Measurements from ENCODE around the gene ZKSCAN1.
"Not testable (repeated sequence)": the region's sequence is repeated elsewhere in the genome, so short reads cannot be mapped to it uniquely, and the experiment has no call there.

Gene ZKSCAN1

GRCh38 chr7:100015232-100016214 lies at the start of gene ZKSCAN1:
ZKSCAN1 (plus strand) TSS chr7:100015596; CDS start chr7:100023507, 7,911 bp downstream.
- peak; percentile 99 for DNase-seq

DNA sequence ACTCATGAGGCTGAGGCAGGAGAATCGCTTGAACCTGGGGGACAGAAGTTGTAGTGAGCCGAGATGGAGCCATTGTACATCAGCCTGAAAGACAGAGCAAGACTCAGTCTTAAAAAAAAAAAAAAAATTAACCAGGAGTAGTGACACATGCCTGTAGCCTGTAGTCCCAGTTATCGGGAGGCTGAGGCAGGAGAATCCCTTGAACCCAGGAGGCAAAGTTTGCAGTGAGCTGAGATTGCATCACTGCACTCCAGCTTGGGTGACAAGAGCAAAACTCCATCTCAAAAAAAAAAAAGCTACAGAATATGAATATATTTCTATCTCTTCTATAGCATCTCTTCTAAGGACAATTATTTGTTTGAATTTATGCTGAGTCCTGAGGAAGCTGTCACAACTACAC lies 46.1 kb upstream of the ZKSCAN1 start:
- DNase-seq: no peak

DNA sequence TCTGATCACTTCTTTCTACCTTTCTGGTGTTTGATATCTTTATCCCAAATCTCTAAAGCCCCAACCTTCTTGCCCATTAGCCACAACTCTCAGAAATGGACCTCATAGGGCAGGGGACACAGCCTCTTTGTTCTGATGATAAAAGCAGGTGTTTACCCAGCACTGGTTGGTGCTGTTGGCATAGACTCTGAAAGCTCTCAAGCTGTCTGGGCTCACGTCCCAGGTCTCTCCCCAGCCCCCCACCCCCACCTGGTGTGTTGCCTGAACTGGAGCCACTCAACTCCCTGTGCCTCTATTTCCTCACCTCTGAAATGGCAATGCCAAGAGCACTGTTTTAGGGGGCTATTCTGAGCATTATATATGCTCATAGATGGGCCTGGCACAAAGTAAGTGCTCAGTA lies 45.6 kb upstream of the ZKSCAN1 start:
- DNase-seq: not testable (repeated sequence)

DNA sequence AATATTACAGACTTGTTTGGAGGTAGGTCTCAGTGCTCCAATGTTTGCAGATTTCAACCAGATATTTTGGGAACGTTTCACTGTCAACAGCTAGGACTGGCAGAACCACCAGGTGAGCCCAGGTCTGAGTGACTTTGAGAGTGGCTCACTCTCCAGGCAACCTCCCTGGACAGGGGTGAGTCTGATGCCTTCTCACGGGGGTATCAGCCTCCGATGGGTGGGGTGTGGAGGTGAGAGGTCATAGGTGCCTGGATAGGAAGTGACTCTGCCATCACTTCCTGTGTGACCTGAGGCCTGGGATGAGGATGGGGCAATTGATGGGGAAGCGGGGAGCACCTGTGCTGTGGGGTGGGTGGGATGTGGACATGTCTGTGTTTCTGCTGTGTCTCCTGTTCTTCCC lies 44.2 kb upstream of the ZKSCAN1 start:
- no peak for DNase-seq

DNA sequence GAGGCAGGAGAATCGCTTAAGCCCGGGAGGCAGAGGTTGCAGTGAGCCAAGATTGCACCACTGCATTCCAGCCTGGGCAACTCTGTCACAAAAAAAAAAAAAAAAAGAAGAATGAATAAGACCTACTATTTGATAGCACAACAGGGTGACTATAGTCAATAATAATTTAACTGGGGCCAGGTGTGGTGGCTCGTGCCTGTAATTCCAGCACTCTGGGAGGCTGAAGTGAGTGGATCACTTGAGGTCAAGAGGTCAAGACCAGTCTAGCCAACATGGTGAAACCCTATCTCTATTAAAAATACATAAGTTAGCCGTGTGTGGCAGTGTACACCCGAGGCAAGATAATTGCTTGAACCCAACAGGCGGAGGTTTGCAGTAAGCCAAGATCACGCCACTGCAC lies 41.6 kb upstream of the ZKSCAN1 start:
- not testable (repeated sequence) for DNase-seq

DNA sequence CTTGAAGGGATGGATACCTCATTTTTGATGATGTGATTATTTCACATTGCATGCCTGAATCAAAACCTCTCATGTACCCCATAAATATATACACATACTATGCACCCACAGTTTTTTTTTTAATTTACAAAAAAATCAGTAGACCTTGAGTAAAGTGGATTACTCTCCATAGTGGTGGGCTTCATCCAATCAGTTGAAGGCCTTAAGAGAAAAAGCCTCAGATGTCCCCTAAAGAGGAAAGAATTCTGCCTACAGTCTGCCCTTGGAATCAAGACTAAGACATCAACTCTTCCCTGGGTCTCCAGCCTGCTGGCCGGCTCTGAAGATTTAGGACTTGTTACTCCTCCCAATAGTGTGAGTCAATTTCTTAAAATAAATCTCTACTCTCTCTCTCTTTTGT lies 40.7 kb upstream of the ZKSCAN1 start:
- no peak for DNase-seq

GRCh38 chr7:99975782-99976521 lies 39.4 kb upstream of the ZKSCAN1 start, which contains the start of gene AZGP1:
AZGP1 (minus strand) TSS chr7:99976031; CDS start chr7:99976020, 11 bp downstream.
- DNase-seq: no peak

GRCh38 chr7:99976626-99977025 lies 38.8 kb upstream of the ZKSCAN1 start:
- DNase-seq: no peak

DNA sequence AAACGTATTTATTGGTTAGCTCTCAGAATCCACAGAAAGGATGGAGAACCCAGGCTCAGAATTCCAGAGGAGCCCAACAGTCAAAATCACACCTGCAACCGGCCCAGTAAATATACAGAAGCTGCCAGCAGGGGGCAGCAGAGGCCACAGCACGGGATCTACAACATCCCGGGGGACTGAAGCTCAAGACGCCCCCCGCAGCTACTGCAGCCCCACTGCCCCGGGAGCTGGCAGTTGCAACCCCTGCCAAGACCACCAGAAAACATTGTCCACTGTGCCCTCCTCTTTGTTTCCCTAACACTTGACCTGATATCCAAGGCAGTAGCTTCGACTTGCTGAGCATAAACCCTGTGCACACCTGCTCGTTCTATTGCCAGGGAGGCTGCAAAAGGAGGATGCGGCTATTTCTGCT lies 35.6 kb upstream of the ZKSCAN1 start:
- DNase-seq: peak; percentile 72

DNA sequence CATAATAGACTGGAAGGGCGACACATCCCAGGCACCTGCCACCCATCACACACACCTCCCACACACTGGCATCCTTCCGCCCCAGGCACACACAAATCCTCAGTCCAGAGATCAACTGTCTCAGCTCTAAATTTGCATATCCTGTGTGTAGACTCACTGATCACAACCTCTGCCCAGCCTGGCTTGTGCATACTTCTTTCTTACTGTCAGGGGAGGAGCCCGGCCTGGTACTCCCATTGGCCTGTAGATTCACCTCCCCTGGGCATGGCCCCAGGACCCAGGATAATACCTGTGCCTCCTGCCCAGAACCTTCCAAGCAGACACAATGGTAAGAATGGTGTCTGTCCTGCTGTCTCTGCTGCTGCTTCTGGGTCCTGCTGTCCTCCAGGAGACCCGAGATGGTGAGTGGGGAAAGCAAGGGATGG lies 34.9 kb upstream of the ZKSCAN1 start:
- not testable (repeated sequence) for DNase-seq

- DNase-seq: not testable (repeated sequence)
These were observed 34.3 kb upstream of the ZKSCAN1 start for GRCh38 chr7:99981066-99981465.

- DNase-seq: no peak
These were observed 30.8 kb upstream of the ZKSCAN1 start for GRCh38 chr7:99984593-99984992.

GRCh38 chr7:99987306-99987705 lies 28.1 kb upstream of the ZKSCAN1 start:
- DNase-seq: not testable (repeated sequence)

- no peak for DNase-seq
These were observed 27.6 kb upstream of the ZKSCAN1 start for GRCh38 chr7:99987846-99988245.

GRCh38 chr7:99990460-99990852 lies 24.9 kb upstream of the ZKSCAN1 start:
- DNase-seq: peak; percentile 46

DNA sequence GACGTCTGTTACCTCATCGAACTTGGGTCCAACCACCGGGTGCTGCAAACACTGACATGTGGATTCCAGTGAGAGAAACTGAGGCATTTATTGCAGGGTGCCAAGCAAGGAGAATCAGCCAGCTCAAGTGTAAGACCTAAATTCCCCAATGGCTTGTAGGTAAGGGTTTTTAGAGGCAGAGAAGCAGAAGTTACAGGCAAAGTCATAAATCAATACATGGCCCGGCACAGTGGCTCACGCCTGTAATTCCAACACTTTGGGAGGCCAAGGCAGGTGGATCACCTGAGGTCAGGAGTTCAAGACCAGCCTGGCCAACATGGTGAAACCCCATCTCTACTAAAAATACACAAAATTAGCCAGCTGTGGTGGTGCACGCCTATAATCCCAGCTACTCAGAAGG lies 23.9 kb upstream of the ZKSCAN1 start:
- DNase-seq: not testable (repeated sequence)

- DNase-seq: no peak
These were observed 22.9 kb upstream of the ZKSCAN1 start for GRCh38 chr7:99992330-99993038.

- no peak for DNase-seq
These were observed 20.6 kb upstream of the ZKSCAN1 start for GRCh38 chr7:99994819-99995218.

GRCh38 chr7:99996755-99997544 lies 18.4 kb upstream of the ZKSCAN1 start:
- no peak for DNase-seq

DNA sequence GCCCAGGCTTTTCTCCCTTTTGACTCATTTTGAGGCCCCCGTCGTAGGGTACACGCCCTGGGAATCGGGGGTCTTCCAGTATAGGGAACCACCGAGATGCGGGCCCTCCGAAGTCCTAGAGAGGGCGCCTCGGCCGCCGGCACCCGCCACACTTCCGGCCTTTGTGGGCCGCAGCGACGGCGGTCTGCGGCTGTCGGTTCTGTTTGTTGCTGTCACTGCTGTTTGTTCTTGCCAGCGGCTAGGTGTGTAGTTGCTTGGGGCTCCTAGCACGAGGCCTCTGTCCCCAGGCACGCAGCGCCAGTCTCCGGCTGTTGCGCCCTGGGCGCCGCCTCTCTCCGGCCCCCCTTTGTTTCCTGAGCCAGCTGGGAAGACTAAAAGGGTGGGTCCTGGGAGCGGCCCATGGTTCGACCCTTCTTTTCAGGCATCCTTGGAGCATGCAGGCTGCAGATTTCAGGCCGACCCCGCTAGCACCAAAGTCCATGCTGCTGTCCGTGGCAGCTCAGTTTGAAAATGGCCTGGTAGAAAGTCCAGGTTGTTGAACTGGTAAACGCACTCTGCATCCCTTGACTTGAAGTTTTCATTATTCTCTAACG lies 17.8 kb upstream of the ZKSCAN1 start:
- peak; percentile 78 for DNase-seq

DNA sequence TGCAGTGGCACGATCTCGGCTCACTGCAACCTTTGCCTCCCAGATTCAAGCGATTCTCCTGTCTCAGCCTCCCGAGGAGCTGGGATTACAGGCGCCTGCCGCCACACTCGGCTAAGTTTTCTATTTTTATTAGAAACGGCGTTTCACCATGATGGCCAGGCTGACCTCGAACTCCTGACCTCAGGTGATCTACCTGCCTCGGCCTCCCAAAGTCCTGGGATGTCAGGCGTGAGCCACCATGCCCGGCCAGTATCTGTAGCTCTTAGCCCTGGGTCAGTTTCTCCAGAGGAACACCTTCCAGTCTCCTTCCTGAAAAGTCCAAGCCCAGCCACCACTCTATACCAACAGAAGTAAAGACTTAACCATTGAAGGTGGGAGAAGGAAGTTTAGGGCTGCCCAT lies 15.2 kb upstream of the ZKSCAN1 start:
- no peak for DNase-seq

All from NCI-H2227 treated with DMSO at 0.1 percent for 48 hours (cell line).